GM23338 (cell line): ENCODE results near the gene PRG2. TPM values are rescaled to one million over a fixed set of nuclear protein-coding genes. Genes with fewer than 3 reads are reported as not detected.

ENCODE experiments used
- ATAC-seq: fragments of 200-7000 bp; cut with Tn5 transposase; 3 replicates; pipeline ENCODE4 v1.9.1; 2020
- DNase-seq: peaks from one replicate; pipeline ENCODE4 v3.0.0-alpha.2; 2015; ENCODE audit warnings: low spot score
- H2AFZ ChIP-seq: fragments of 200-600 bp; sonication (generic); 2 replicates; pipeline ENCODE4 v1.8.0; 2016; ENCODE audit warnings: antibody characterized with exemption, mild to moderate bottlenecking, moderate library complexity
- H3F3A ChIP-seq: fragments of 200-600 bp; sonication (generic); replicated peaks from 2 replicates; pipeline ENCODE4 v1.8.0; 2017; ENCODE audit warnings: antibody characterized with exemption, mixed run types, low read depth
- H3K27ac ChIP-seq: fragments of 200-600 bp; sonication (generic); 2 replicates; pipeline ENCODE4 v1.6.1; 2016; ENCODE audit warnings: low read depth
- H3K27me3 ChIP-seq: fragments of 200-600 bp; sonication (generic); 2 replicates; pipeline ENCODE4 v1.8.0; 2016; ENCODE audit warnings: mild to moderate bottlenecking, mixed run types, moderate library complexity; ENCODE audit not compliant: insufficient read depth
- H3K36me3 ChIP-seq: fragments of 200-600 bp; sonication (generic); 2 replicates; pipeline ENCODE4 v1.8.0; 2016; ENCODE audit warnings: mild to moderate bottlenecking; ENCODE audit not compliant: insufficient read depth
- H3K4me1 ChIP-seq: fragments of 200-600 bp; sonication (generic); 2 replicates; pipeline ENCODE4 v1.8.0; 2016; ENCODE audit warnings: mild to moderate bottlenecking, moderate library complexity; ENCODE audit not compliant: insufficient read depth
- H3K4me2 ChIP-seq: fragments of 200-600 bp; sonication (generic); 2 replicates; pipeline ENCODE4 v1.7.1; 2017; ENCODE audit warnings: mixed run types
- H3K4me3 ChIP-seq: fragments of 200-600 bp; sonication (generic); 2 replicates; pipeline ENCODE4 v1.6.1; 2016; ENCODE audit warnings: mixed run types
- H3K79me2 ChIP-seq: fragments of 200-600 bp; sonication (generic); replicated peaks from 2 replicates; pipeline ENCODE4 v1.8.0; 2017; ENCODE audit warnings: mild to moderate bottlenecking; ENCODE audit not compliant: insufficient read depth
- H3K9me2 ChIP-seq: fragments of 200-600 bp; sonication (generic); 2 replicates; pipeline ENCODE4 v1.8.0; 2017; ENCODE audit not compliant: insufficient read depth
- H4K20me1 ChIP-seq: fragments of 200-600 bp; sonication (generic); replicated peaks from 2 replicates; pipeline ENCODE4 v1.8.0; 2017; ENCODE audit warnings: mild to moderate bottlenecking; ENCODE audit not compliant: insufficient read depth
- H3K27ac Mint-ChIP-seq: 2 replicates; pipeline ENCODE4 v1.8.0; 2020; ENCODE audit warnings: inconsistent platforms, mild to moderate bottlenecking, moderate library complexity, mixed read lengths
- H3K27me3 Mint-ChIP-seq: 3 replicates; pipeline ENCODE4 v1.8.0; 2022; ENCODE audit warnings: low read depth, mild to moderate bottlenecking, moderate library complexity, mixed read lengths, inconsistent platforms; ENCODE audit not compliant: insufficient read depth, poor library complexity
- H3K36me3 Mint-ChIP-seq: 3 replicates; pipeline ENCODE4 v1.8.0; 2021; ENCODE audit warnings: low read depth, mild to moderate bottlenecking, inconsistent platforms, moderate library complexity, mixed read lengths
- H3K4me1 Mint-ChIP-seq: 3 replicates; pipeline ENCODE4 v1.8.0; 2020; ENCODE audit warnings: mild to moderate bottlenecking, inconsistent platforms, mixed read lengths
- H3K4me3 Mint-ChIP-seq: 3 replicates; pipeline ENCODE4 v1.8.0; 2021; ENCODE audit warnings: moderate library complexity, mild to moderate bottlenecking, inconsistent platforms, mixed read lengths
- H3K9me3 Mint-ChIP-seq: 3 replicates; pipeline ENCODE4 v1.8.0; 2020; ENCODE audit warnings: moderate library complexity, mild to moderate bottlenecking, inconsistent platforms, mixed read lengths
- CREB1 ChIP-seq: fragments of 250-450 bp; sonication (Bioruptor Pico); IDR thresholded peaks from 2 replicates; pipeline ENCODE4 v1.5.0; 2020; ENCODE audit warnings: low read depth, mild to moderate bottlenecking, moderate library complexity
- EZH2 ChIP-seq: fragments of 200-600 bp; sonication (generic); IDR thresholded peaks from one replicate; pipeline ENCODE4 v1.8.0; 2017; ENCODE audit warnings: antibody characterized with exemption, mild to moderate bottlenecking, low read depth; ENCODE audit not compliant: unreplicated experiment
- EZH2phosphoT487 ChIP-seq: fragments of 200-600 bp; sonication (generic); IDR thresholded peaks from one replicate; pipeline ENCODE4 v1.8.1; 2018; ENCODE audit warnings: antibody characterized with exemption; ENCODE audit not compliant: unreplicated experiment
- NANOG ChIP-seq: IDR thresholded peaks from 2 replicates; pipeline ENCODE4 v1.6.1; 2016; ENCODE audit warnings: antibody characterized with exemption, borderline replicate concordance
- REST ChIP-seq: IDR thresholded peaks from one replicate; pipeline ENCODE4 v1.6.1; 2018; ENCODE audit warnings: antibody characterized with exemption; ENCODE audit not compliant: unreplicated experiment
- ZNF331 ChIP-seq: fragments of 250-450 bp; sonication (Bioruptor Pico); IDR thresholded peaks from 2 replicates; pipeline ENCODE4 v1.5.0; 2020; ENCODE audit warnings: low read depth, mild to moderate bottlenecking, moderate library complexity
- ZNF462 ChIP-seq: fragments of 250-450 bp; sonication (Bioruptor Pico); IDR thresholded peaks from 2 replicates; pipeline ENCODE4 v1.5.0; 2020; ENCODE audit warnings: mild to moderate bottlenecking, moderate library complexity
- polyA plus RNA-seq: library from polyadenylated mRNA; unstranded; fragments of >200 nt; fragmentation: Nextera tagmentation; extraction: Ambion mirVana; gene quantifications from 2 replicates; pipeline ENCODE4 v1.2.1, GENCODE V29; 2016
- total RNA-seq: library from RNA; depleted of rRNA; stranded (reverse); fragments of >200 nt; shearing (Covaris generic); gene quantifications from 2 replicates; pipeline ENCODE4 v1.2.3, GENCODE V29; 2014

The PRG2 gene
- total and polyA plus RNA-seq, 2 experiments from 2014 or later, result not detected

GRCh38 chr11:57364851-57365660 is 25.4 kb downstream of the PRG2 start (continued):
- TF ChIP-seq ZNF462 (no peak), EZH2 (no peak)

DNA sequence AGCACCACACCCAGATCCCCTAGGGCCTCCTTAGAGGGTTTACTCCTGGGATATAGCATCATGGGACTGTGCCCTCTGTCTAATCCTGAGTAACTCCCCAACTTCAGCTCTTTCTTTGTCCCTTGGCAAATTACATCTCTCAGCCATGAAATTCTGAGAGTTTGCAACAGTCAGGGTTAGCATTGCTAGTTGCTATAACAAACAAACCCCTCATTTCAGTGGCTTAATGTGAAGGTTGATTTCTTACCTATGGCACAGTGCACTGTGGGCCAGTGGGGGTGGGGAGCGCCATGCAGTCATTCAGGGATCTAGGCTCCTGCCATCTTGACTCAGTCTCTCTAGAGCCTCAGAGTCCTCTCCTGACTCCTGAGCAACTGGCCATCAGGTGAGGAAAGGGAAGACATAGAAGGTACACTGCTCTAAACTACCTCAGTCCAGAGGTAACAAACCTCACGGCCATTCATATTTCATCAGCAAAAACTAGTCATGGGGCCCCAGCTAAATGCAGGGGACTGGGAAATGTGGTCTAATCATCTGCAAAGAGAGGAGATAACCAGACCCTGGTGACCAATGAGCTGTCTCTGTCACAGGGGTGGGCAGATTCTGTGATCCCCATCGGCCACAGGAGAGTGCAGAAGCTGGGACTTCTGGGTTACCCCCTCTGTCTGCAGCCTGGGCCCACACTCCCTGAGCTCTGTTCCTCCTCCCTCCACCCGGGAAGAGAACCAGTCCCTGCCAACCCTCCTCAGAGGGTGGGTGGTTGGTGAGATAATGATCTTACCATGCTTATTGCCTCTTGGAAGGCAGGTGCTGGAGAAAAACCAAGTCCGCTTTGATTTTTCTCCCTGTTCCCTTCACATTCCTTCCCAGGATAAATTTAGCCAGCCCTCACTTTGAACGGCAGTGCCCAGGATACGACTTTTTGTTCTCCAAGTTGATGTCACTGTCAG is 27.0 kb downstream of the PRG2 start:
- no peak overlapping the region for H3K4me3 ChIP-seq
- no peak overlapping the region for H3K27ac ChIP-seq
- no peaks in the 10 kb centered on the region for H3K9me2 ChIP-seq
- ATAC-seq, result no peak
- H2AFZ ChIP-seq, result no peak overlapping the region
- H3K27me3 ChIP-seq, result no peaks in the 10 kb centered on the region
- no peak overlapping the region for H3K4me2 ChIP-seq
- H4K20me1 ChIP-seq, result no peaks in the 10 kb centered on the region
- Mint-ChIP-seq H3K36me3 (no peaks in the 10 kb centered on the region), H3K9me3 (no peaks in the 10 kb centered on the region), H3K4me1 (peaks cover 27% of the 10 kb centered on the region), H3K27ac (no peak overlapping the region), H3K4me3 (no peak overlapping the region), H3K27me3 (peaks cover 2% of the 10 kb centered on the region)
- H3K79me2 ChIP-seq, result no peaks in the 10 kb centered on the region
- H3K4me1 ChIP-seq, result peaks cover 15% of the 10 kb centered on the region
- 0 out of 2 replicates have a peak, but pooled peaks cover 3% of the 10 kb centered on the region for H3F3A ChIP-seq
- DNase-seq, result no peak
- no peaks in the 10 kb centered on the region for H3K36me3 ChIP-seq
- TF ChIP-seq CREB1 (CRISPR knock-in tag) (no peak), NANOG (no peak), REST (no peak), EZH2phosphoT487 (no peak), ZNF331 (CRISPR knock-in tag) (no peak)
